Measurements from ENCODE around the gene RNF43.

The RNF43 gene

GRCh38 chr17:58417300-58418092 lies at the start of gene RNF43:
Gene RNF43, minus strand, starts transcription at chr17:58417534. Its CDS starts 1,957 bp downstream, at chr17:58415577.
- H3K4me3 Mint-ChIP-seq: no peak within 1 kb of the TSS
- H3K4me1 Mint-ChIP-seq: peaks cover 19% of the 10 kb centered on the region
- H3K27me3 Mint-ChIP-seq: peaks cover 7% of the 10 kb centered on the region
- no peak within 1 kb of the TSS for H3K27ac Mint-ChIP-seq
- H3K9me3 Mint-ChIP-seq: no peaks in the 10 kb centered on the region
- CTCF ChIA-PET: interaction anchor here (0.6 to 4.6 kb wide), 39 partner anchors 9 to 170 kb away, joined by 3 to 61 read pairs (median 5); partner anchors contain the start of genes SUPT4H1 and TSPOAP1
- peak; percentile 93 for DNase-seq
- no peaks in the 10 kb centered on the region for H3K36me3 Mint-ChIP-seq

- Mint-ChIP-seq H3K27ac (no peak overlapping the region), H3K4me3 (no peak overlapping the region), H3K36me3 (no peaks in the 10 kb centered on the region), H3K9me3 (no peaks in the 10 kb centered on the region), H3K4me1 (no peaks in the 10 kb centered on the region), H3K27me3 (no peaks in the 10 kb centered on the region)
- CTCF ChIA-PET: no interaction called here
- no peak for DNase-seq
Observed at GRCh38 chr17:58455491-58455890, 38.2 kb upstream of the RNF43 start.

GRCh38 chr17:58452738-58453137 lies 35.4 kb upstream of the RNF43 start:
- CTCF ChIA-PET: interaction anchor here (1.2 to 1.3 kb wide), 2 partner anchors 135 to 149 kb away, joined by 3 read pairs; no protein-coding TSS in a partner anchor
- no peaks in the 10 kb centered on the region for H3K27me3 Mint-ChIP-seq
- no peaks in the 10 kb centered on the region for H3K4me1 Mint-ChIP-seq
- no peak for DNase-seq
- H3K4me3 Mint-ChIP-seq: no peak overlapping the region
- H3K9me3 Mint-ChIP-seq: no peaks in the 10 kb centered on the region
- H3K27ac Mint-ChIP-seq: no peak overlapping the region
- H3K36me3 Mint-ChIP-seq: no peaks in the 10 kb centered on the region

- H3K4me1 Mint-ChIP-seq: peaks cover 4% of the 10 kb centered on the region
- H3K36me3 Mint-ChIP-seq: no peaks in the 10 kb centered on the region
- no peak overlapping the region for H3K27ac Mint-ChIP-seq
- no peaks in the 10 kb centered on the region for H3K27me3 Mint-ChIP-seq
- no peaks in the 10 kb centered on the region for H3K9me3 Mint-ChIP-seq
- DNase-seq: peak; percentile 86
- CTCF ChIA-PET: interaction anchor here (0.8 to 3.5 kb wide), 10 partner anchors 9 to 248 kb away, joined by 3 to 30 read pairs (median 4); no protein-coding TSS in a partner anchor
- no peak overlapping the region for H3K4me3 Mint-ChIP-seq
Observed at GRCh38 chr17:58447039-58447975, 30.0 kb upstream of the RNF43 start.

- no peaks in the 10 kb centered on the region for H3K27me3 Mint-ChIP-seq
- no peak overlapping the region for H3K27ac Mint-ChIP-seq
- no peaks in the 10 kb centered on the region for H3K9me3 Mint-ChIP-seq
- DNase-seq: no peak
- H3K36me3 Mint-ChIP-seq: no peaks in the 10 kb centered on the region
- H3K4me3 Mint-ChIP-seq: no peak overlapping the region
- CTCF ChIA-PET: interaction anchor here (0.7 to 3.5 kb wide), 6 partner anchors 128 to 247 kb away, joined by 3 to 30 read pairs (median 6); no protein-coding TSS in a partner anchor
- peaks cover 4% of the 10 kb centered on the region for H3K4me1 Mint-ChIP-seq
Observed at GRCh38 chr17:58446086-58446485, 28.8 kb upstream of the RNF43 start.

- Mint-ChIP-seq H3K4me3 (no peak overlapping the region), H3K4me1 (no peaks in the 10 kb centered on the region), H3K9me3 (no peaks in the 10 kb centered on the region), H3K27ac (no peak overlapping the region), H3K36me3 (no peaks in the 10 kb centered on the region), H3K27me3 (no peaks in the 10 kb centered on the region)
- CTCF ChIA-PET: interaction anchor here (0.6 kb wide), 1 partner anchor 132 kb away, joined by 3 read pairs; no protein-coding TSS in a partner anchor
- DNase-seq: no peak
Observed at GRCh38 chr17:58436805-58437239, 19.5 kb upstream of the RNF43 start.

- H3K9me3 Mint-ChIP-seq: no peaks in the 10 kb centered on the region
- no peak overlapping the region for H3K4me3 Mint-ChIP-seq
- H3K27me3 Mint-ChIP-seq: no peaks in the 10 kb centered on the region
- no peak for DNase-seq
- H3K27ac Mint-ChIP-seq: no peak overlapping the region
- no peaks in the 10 kb centered on the region for H3K36me3 Mint-ChIP-seq
- CTCF ChIA-PET: interaction anchor here (0.6 to 1.4 kb wide), 3 partner anchors 11 to 236 kb away, joined by 3 to 4 read pairs (median 3); partner anchors contain the start of gene RNF43
- no peaks in the 10 kb centered on the region for H3K4me1 Mint-ChIP-seq
Observed at GRCh38 chr17:58436245-58436644, 18.9 kb upstream of the RNF43 start.

- H3K36me3 Mint-ChIP-seq: no peaks in the 10 kb centered on the region
- DNase-seq: no peak
- no peak overlapping the region for H3K27ac Mint-ChIP-seq
- no peak overlapping the region for H3K4me3 Mint-ChIP-seq
- CTCF ChIA-PET: interaction anchor here (0.7 to 1.8 kb wide), 4 partner anchors 13 to 135 kb away, joined by 3 to 10 read pairs (median 4); no protein-coding TSS in a partner anchor
- no peaks in the 10 kb centered on the region for H3K4me1 Mint-ChIP-seq
- H3K27me3 Mint-ChIP-seq: no peaks in the 10 kb centered on the region
- H3K9me3 Mint-ChIP-seq: no peaks in the 10 kb centered on the region
Observed at GRCh38 chr17:58432806-58433573, 15.7 kb upstream of the RNF43 start.

GRCh38 chr17:58427807-58428206 lies 10.5 kb upstream of the RNF43 start:
- no peaks in the 10 kb centered on the region for H3K36me3 Mint-ChIP-seq
- H3K27me3 Mint-ChIP-seq: no peaks in the 10 kb centered on the region
- CTCF ChIA-PET: interaction anchor here (1.2 kb wide), 1 partner anchor 211 kb away, joined by 4 read pairs; no protein-coding TSS in a partner anchor
- no peaks in the 10 kb centered on the region for H3K9me3 Mint-ChIP-seq
- no peak overlapping the region for H3K27ac Mint-ChIP-seq
- no peak overlapping the region for H3K4me3 Mint-ChIP-seq
- DNase-seq: no peak
- no peaks in the 10 kb centered on the region for H3K4me1 Mint-ChIP-seq

GRCh38 chr17:58421711-58422110 lies 4.4 kb upstream of the RNF43 start:
- CTCF ChIA-PET: interaction anchor here (2.8 kb wide), 1 partner anchor 105 kb away, joined by 9 read pairs; no protein-coding TSS in a partner anchor
- no peaks in the 10 kb centered on the region for H3K36me3 Mint-ChIP-seq
- peaks cover 3% of the 10 kb centered on the region for H3K27me3 Mint-ChIP-seq
- no peaks in the 10 kb centered on the region for H3K9me3 Mint-ChIP-seq
- no peak overlapping the region for H3K27ac Mint-ChIP-seq
- no peak overlapping the region for H3K4me3 Mint-ChIP-seq
- no peak for DNase-seq
- H3K4me1 Mint-ChIP-seq: peaks cover 19% of the 10 kb centered on the region

GRCh38 chr17:58420827-58421226 lies 3.5 kb upstream of the RNF43 start:
- H3K4me1 Mint-ChIP-seq: peaks cover 19% of the 10 kb centered on the region

GRCh38 chr17:58416937-58417299 lies 416 bp downstream of the RNF43 start:
- no peak for DNase-seq
- H3K27me3 Mint-ChIP-seq: peaks cover 4% of the 10 kb centered on the region
- H3K4me1 Mint-ChIP-seq: peaks cover 19% of the 10 kb centered on the region
- H3K36me3 Mint-ChIP-seq: no peaks in the 10 kb centered on the region
- CTCF ChIA-PET: interaction anchor here (0.9 to 4.6 kb wide), 31 partner anchors 9 to 169 kb away, joined by 3 to 61 read pairs (median 5); partner anchors contain the start of genes SUPT4H1 and TSPOAP1
- H3K9me3 Mint-ChIP-seq: no peaks in the 10 kb centered on the region
- H3K4me3 Mint-ChIP-seq: no peak overlapping the region
- H3K27ac Mint-ChIP-seq: no peak overlapping the region

More at GRCh38 chr17:58420827-58421226, 3.5 kb upstream of the RNF43 start:
- H3K9me3 Mint-ChIP-seq: no peaks in the 10 kb centered on the region
- H3K4me3 Mint-ChIP-seq: no peak overlapping the region
- no peak for DNase-seq
- no peaks in the 10 kb centered on the region for H3K36me3 Mint-ChIP-seq
- H3K27me3 Mint-ChIP-seq: peaks cover 3% of the 10 kb centered on the region
- CTCF ChIA-PET: interaction anchor here (1.9 to 2.8 kb wide), 3 partner anchors 13 to 117 kb away, joined by 5 to 9 read pairs (median 5); no protein-coding TSS in a partner anchor
- H3K27ac Mint-ChIP-seq: no peak overlapping the region

- CTCF ChIA-PET: interaction anchor here (1.2 to 4.6 kb wide), 11 partner anchors 25 to 167 kb away, joined by 3 to 61 read pairs (median 7); partner anchors contain the start of gene SUPT4H1
- no peaks in the 10 kb centered on the region for H3K36me3 Mint-ChIP-seq
- H3K4me3 Mint-ChIP-seq: no peak overlapping the region
- H3K9me3 Mint-ChIP-seq: no peaks in the 10 kb centered on the region
- peaks cover 4% of the 10 kb centered on the region for H3K27me3 Mint-ChIP-seq
- peaks cover 19% of the 10 kb centered on the region for H3K4me1 Mint-ChIP-seq
- no peak for DNase-seq
- H3K27ac Mint-ChIP-seq: no peak overlapping the region
Observed at GRCh38 chr17:58416396-58416795, 938 bp downstream of the RNF43 start.
